ENCODE results near the gene IL1RAPL2.

GRCh38 chrX:105017641-105018040 is 451.6 kb downstream of the IL1RAPL2 start:
- TF ChIP-seq ARNTL (CRISPR knock-in tag; IDR thresholded peaks at IDR 0.05; ENCODE audit: borderline replicate concordance, low read depth) (no peak), ZC3H10 (CRISPR knock-in tag; IDR thresholded peaks at IDR 0.05) (no peak), ZNF70 (CRISPR knock-in tag; IDR thresholded peaks at IDR 0.05) (no peak), PPARA (CRISPR knock-in tag; IDR thresholded peaks at IDR 0.05; ENCODE audit: borderline replicate concordance) (no peak), CSDC2 (CRISPR knock-in tag; IDR thresholded peaks at IDR 0.05) (no peak)
